K562 (cell line): ENCODE results near the gene NEDD1.

Source experiments
- ARNT ChIP-seq, 2 experiments: fragments of 450-650 bp; IDR thresholded peaks; 2 replicates each; pipeline ENCODE4 v1.6.1; 2016; ENCODE audit warnings: mild to moderate bottlenecking in 1 of 2
- CTCF ChIP-seq, 3 experiments: IDR thresholded peaks in 2 of 3; conservative IDR thresholded peaks in 1 of 3; 2 replicates each; pipeline ENCODE4 v1.5.1; 2011 to 2012; ENCODE audit warnings: low read length in 3 of 3, mild to moderate bottlenecking in 3 of 3, control low read depth in 2 of 3, improper control_type of control experiment in 1 of 3, inconsistent platforms in 1 of 3, low read depth in 1 of 3, mixed read lengths in 1 of 3, moderate library complexity in 1 of 3; ENCODE audit not compliant: insufficient read depth in 2 of 3
- EP300 ChIP-seq: IDR thresholded peaks from 2 replicates; pipeline ENCODE4 v1.6.1; 2012; ENCODE audit warnings: low read length, improper control_type of control experiment
- HDAC6 ChIP-seq: IDR thresholded peaks from 2 replicates; pipeline ENCODE4 v1.6.1; 2012; ENCODE audit warnings: low read depth, mild to moderate bottlenecking, control low read depth, inconsistent platforms, low read length, moderate library complexity
- HDGF ChIP-seq: fragments of 450-650 bp; IDR thresholded peaks from 2 replicates; pipeline ENCODE4 v1.6.1; 2016
- POLR2A ChIP-seq: fragments of 450-650 bp; conservative IDR thresholded peaks from 2 replicates; pipeline ENCODE4 v1.6.1; 2016
- TRIM28 ChIP-seq: fragments of 450-650 bp; IDR thresholded peaks from 2 replicates; pipeline ENCODE4 v1.6.1; 2017
- XRCC4 ChIP-seq: IDR thresholded peaks from one replicate; pipeline ENCODE4 v1.6.1; 2011; ENCODE audit not compliant: insufficient read depth, insufficient read length; ENCODE audit errors: extremely low read depth

- TF ChIP-seq ARNT (IDR thresholded peaks at IDR 0.05) (no peak), POLR2A (no peak), XRCC4 (no peak), CTCF (IDR thresholded peaks at IDR 0.05 in 2 of 3, conservative IDR thresholded peaks at IDR 0.05 in 1 of 3; ENCODE audit: insufficient read depth in 2 of 3, low read depth in 1 of 3, low read length in 3 of 3) (no peak), HDAC6 (no peak), TRIM28 (no peak), HDGF (no peak), EP300 (no peak)
Observed at GRCh38 chr12:96883571-96883970, 23.5 kb upstream of the NEDD1 start.
